ENCODE results near the gene GPR153. TPM values are rescaled to one million over a fixed set of nuclear protein-coding genes. Genes with fewer than 3 reads are reported as not detected.

Gene GPR153
- polyA plus RNA-seq, 1 of the 3 experiments (the other 2 are of a cell fraction) = 6.6 TPM

DNA sequence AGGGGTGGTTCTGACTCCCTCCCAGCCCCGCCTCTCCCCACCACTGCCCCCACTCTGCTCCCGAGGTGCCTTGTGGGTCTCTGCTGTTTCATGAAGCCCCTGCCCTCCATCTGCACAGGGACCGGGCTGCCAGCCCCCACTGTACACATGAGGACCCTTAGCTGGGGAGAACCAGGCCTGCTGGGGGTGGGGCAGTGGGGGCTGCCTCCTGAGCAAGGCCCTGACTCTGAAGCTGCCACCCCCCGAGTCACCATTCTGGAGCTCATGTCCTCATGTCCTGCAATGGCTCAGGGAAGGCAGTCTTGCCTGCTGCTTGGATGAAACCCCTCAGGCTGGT is 8.6 kb downstream of the GPR153 start:
- TF ChIP-seq NRF1 (IDR thresholded peaks at IDR 0.05; ENCODE audit: low read depth, low read length) = no peak
- TF ChIP-seq, protein P1, sequence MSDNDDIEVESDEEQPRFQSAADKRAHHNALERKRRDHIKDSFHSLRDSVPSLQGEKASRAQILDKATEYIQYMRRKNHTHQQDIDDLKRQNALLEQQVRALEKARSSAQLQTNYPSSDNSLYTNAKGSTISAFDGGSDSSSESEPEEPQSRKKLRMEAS (IDR thresholded peaks at IDR 0.05; ENCODE audit: low read depth) = no peak
- no peak for TF ChIP-seq RXRA (IDR thresholded peaks at IDR 0.05; ENCODE audit: borderline replicate concordance, low read depth)
- no peak for TF ChIP-seq MEF2A (IDR thresholded peaks at IDR 0.05; ENCODE audit: borderline replicate concordance, low read depth)
- TF ChIP-seq GATA2 (CRISPR knock-in tag; IDR thresholded peaks at IDR 0.05) = no peak
- no peak for TF ChIP-seq NFIC (IDR thresholded peaks at IDR 0.05; ENCODE audit: borderline replicate concordance)
- no peak for TF ChIP-seq ELF1 (IDR thresholded peaks at IDR 0.05)
- no peak for TF ChIP-seq RCOR1 (IDR thresholded peaks at IDR 0.05; ENCODE audit: low read length)
- TF ChIP-seq TAF1 (IDR thresholded peaks at IDR 0.05; ENCODE audit: borderline replicate concordance, low read depth, low read length) = no peak
- TF ChIP-seq TCF12 (IDR thresholded peaks at IDR 0.05) = no peak
- TF ChIP-seq, protein P2, sequence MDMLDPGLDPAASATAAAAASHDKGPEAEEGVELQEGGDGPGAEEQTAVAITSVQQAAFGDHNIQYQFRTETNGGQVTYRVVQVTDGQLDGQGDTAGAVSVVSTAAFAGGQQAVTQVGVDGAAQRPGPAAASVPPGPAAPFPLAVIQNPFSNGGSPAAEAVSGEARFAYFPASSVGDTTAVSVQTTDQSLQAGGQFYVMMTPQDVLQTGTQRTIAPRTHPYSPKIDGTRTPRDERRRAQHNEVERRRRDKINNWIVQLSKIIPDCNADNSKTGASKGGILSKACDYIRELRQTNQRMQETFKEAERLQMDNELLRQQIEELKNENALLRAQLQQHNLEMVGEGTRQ (IDR thresholded peaks at IDR 0.05; ENCODE audit: borderline replicate concordance, low read depth, low read length) = no peak
- Histone ChIP-seq H3K27ac (ENCODE audit: low read depth in 2 of 2, low read length in 1 of 2) (no peak overlapping the region), H3K79me2 (ENCODE audit: insufficient read depth) (no peaks in the 10 kb centered on the region), H3K9me2 (no peaks in the 10 kb centered on the region), H3K27me3 (ENCODE audit: insufficient read depth) (no peaks in the 10 kb centered on the region), H3K4me1 (ENCODE audit: control insufficient read depth in 1 of 2, insufficient read depth in 2 of 2, low read depth in 1 of 2, low read length in 1 of 2) (no peaks in the 10 kb centered on the region; a peak in 1 of 4 replicates), H3K4me3 (ENCODE audit: low read depth in 2 of 2, low read length in 1 of 2) (no peak overlapping the region), H3F3A (replicated peaks; ENCODE audit: insufficient read depth) (no peaks in the 10 kb centered on the region), H4K20me1 (ENCODE audit: insufficient read depth) (no peaks in the 10 kb centered on the region), H3K36me3 (replicated peaks in 1 of 2; ENCODE audit: control insufficient read depth in 1 of 2, insufficient read depth in 2 of 2, low read length in 1 of 2) (no peaks in the 10 kb centered on the region), H3K9ac (no peak overlapping the region), H2AFZ (ENCODE audit: low read depth) (no peak overlapping the region), H3K9me3 (no peaks in the 10 kb centered on the region), H3K4me2 (no peak overlapping the region)
- DNase-seq = no peak
- CTCF ChIA-PET = interaction anchor here (0.7 to 9.5 kb wide), 4 partner anchors 65 to 186 kb away, joined by 3 to 318 read pairs (median 4); no protein-coding TSS in a partner anchor
- POLR2A ChIA-PET = no interaction called here
- WGBS (ENCODE audit: low lambda C conversion rate) = no CpG with 5 or more reads among the region's 4 CpGs

DNA sequence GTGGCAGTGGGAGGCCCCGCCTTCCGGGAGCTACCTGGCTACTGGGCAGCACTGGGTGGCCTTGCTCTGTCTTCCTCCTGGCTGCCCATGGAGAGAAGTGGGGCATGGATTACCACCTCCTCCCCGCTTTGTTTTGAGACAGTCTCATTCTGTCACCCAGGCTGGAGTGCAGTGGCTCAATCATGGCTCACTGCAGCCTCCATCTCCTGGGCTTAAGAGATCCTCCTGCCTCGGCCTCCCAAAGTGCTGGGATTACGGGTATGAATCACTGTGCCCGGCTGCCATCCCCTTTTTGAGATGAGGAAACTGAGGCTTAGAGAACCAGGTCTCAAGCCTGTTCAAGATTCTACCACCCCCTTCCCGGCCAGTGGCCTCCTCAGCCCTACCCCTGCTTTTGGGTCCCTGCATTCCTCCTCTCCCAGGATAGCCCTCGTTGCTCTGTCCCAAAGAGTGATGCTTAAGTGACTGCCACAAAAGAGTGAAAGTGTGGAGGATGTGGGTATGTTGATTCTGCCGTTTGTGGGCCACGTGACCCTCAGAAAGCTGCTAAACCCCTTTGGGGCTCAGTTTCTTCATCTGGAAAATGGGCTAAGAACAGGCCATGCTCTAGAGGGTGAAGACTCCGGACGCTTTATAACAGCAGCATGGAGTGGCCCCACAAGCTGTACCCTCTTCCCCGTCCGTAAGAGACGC is 9.1 kb downstream of the GPR153 start:
- POLR2A ChIA-PET = no interaction called here

More for the DNA sequence above, 9.1 kb downstream of the GPR153 start:
- H3K9me2 ChIP-seq = no peaks in the 10 kb centered on the region
- peaks cover 2% of the 10 kb centered on the region; the same call in 1 of the 2 replicates for H4K20me1 ChIP-seq (ENCODE audit: insufficient read depth)
- TF ChIP-seq RAD21 (IDR thresholded peaks at IDR 0.05; ENCODE audit: low read length) (no peak), TAF1 (IDR thresholded peaks at IDR 0.05; ENCODE audit: borderline replicate concordance, low read depth, low read length) (no peak)
- no peak overlapping the region for H3K9ac ChIP-seq
- no peak overlapping the region for H3K27ac ChIP-seq (ENCODE audit: low read depth in 2 of 2, low read length in 1 of 2)
- H3F3A ChIP-seq (replicated peaks; ENCODE audit: insufficient read depth) = no peaks in the 10 kb centered on the region
- no peaks in the 10 kb centered on the region; a peak in 1 of 4 replicates for H3K4me1 ChIP-seq (ENCODE audit: control insufficient read depth in 1 of 2, insufficient read depth in 2 of 2, low read depth in 1 of 2, low read length in 1 of 2)
- H3K4me3 ChIP-seq (ENCODE audit: low read depth in 2 of 2, low read length in 1 of 2) = no peak overlapping the region
- WGBS (ENCODE audit: low lambda C conversion rate) = 83% methylated on average over 6 of the region's 15 CpGs
- no peaks in the 10 kb centered on the region for H3K79me2 ChIP-seq (ENCODE audit: insufficient read depth)
- H3K9me3 ChIP-seq = no peaks in the 10 kb centered on the region
- H3K36me3 ChIP-seq (replicated peaks in 1 of 2; ENCODE audit: control insufficient read depth in 1 of 2, insufficient read depth in 2 of 2, low read length in 1 of 2) = no peaks in the 10 kb centered on the region
- no peak overlapping the region for H2AFZ ChIP-seq (ENCODE audit: low read depth)
- CTCF ChIA-PET = interaction anchor here (1.5 to 9.5 kb wide), 5 partner anchors 65 to 186 kb away, joined by 3 to 318 read pairs (median 6); no protein-coding TSS in a partner anchor
- H3K27me3 ChIP-seq (ENCODE audit: insufficient read depth) = no peaks in the 10 kb centered on the region
- DNase-seq = no peak
- H3K4me2 ChIP-seq = no peak overlapping the region

Data from SK-N-SH (cell line).